HG03469 (cell line): ENCODE results near the gene CTTN.
"Not testable (repeated sequence)": the region's sequence is repeated elsewhere in the genome, so short reads cannot be mapped to it uniquely, and the experiment has no call there.

Source experiments
- ATAC-seq: cut with Tn5 transposase; IDR thresholded peaks from one replicate; pipeline ENCODE4 v1.9.1; 2021; ENCODE audit warnings: mild to moderate bottlenecking, moderate library complexity, moderate number of reproducible peaks; ENCODE audit not compliant: unreplicated experiment

Gene CTTN

GRCh38 chr11:70445091-70445490, 46.8 kb downstream of the CTTN start:
- no peak for ATAC-seq

DNA sequence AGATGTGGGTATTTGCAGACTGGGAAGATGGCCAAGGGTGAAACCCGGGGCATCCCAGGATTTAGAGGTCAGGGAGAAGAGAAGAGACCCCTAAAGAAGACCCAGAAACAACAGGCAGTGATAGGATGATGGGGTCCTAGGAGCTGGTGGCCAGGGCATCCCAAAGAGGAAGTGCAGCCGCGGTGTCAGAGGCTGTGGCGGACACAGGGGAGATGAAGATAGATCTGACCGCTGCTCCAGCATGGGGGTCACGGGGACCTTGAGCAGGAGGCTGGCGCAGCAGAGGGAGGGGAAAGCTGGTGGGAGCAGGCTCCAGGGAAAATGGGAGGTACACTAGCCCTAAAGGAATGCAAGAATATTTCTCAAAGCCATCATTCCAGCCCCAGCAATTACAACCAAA, 47.3 kb downstream of the CTTN start:
- no peak for ATAC-seq

GRCh38 chr11:70448983-70449567, 50.7 kb downstream of the CTTN start:
- no peak for ATAC-seq

- no peak for ATAC-seq
These were observed 56.0 kb downstream of the CTTN start for GRCh38 chr11:70454197-70454767.

DNA sequence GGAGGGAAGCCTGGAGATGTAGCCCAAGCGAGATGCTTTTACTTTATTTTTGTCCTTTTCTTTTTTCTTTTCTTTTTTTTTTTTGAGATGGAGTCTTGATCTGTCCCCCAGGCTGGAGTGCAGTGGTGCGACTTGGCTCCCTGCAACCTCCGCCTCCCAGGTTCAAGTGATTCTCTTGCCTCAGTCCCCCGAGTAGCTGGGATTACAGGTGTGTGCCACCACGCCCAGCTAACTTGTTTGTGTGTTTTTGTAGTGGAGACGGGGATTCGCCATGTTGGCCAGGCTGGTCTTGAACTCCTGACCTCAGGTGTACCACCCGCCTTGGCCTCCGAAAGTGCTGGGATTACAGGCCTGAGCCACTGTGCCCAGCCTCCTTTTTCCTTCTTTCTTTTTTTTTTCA, 56.5 kb downstream of the CTTN start:
- not testable (repeated sequence) for ATAC-seq

DNA sequence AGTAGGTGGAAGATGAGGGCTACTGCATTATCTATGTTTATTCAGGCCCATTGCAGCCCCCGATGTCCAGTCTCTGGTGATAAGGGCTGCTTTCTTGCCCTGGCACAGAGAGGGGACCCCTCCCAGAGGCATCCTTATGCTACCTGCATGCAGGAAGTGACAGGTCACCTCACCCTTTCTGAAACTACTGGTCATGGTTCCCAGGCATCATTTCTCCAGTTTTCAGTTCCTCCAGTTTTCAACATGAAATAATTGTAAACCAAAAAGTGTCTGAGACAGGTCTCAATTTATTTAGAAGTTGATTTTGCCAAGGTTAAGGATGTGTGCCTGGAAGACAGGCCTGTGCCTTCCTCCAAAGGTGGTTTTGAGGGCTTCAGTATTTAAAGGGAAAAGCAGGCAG, 57.0 kb downstream of the CTTN start:
- no peak for ATAC-seq

DNA sequence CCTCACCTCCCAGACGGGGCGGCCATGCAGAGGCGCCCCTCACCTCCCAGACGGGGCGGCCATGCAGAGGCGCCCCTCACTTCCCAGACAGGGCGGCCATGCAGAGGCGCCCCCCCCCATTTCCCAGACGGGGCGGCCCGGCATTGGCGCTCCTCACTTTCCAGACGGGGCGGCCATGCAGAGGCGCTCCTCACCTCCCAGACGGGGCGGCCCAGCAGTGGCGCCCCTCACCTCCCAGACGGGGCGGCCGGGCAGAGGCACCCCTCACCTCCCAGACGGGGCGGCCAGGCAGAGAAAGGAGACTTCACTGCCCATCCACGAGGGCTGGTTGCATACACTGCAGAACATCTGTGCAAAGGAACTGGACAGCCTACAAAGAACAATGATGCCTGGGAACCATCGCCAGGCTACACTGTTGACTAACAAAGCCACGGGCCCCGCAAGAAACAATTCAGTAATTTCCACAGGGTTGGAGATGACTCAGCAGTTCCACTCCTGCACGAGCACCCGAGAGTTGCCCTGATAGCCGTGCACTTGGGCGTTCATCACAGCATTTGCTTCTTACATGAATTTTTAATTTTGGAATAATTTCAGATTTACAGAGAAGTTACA, 58.7 kb downstream of the CTTN start:
- no peak for ATAC-seq

- ATAC-seq = no peak
These were observed 60.4 kb downstream of the CTTN start for GRCh38 chr11:70458736-70459135.

GRCh38 chr11:70460111-70460510, 61.8 kb downstream of the CTTN start:
- no peak for ATAC-seq

GRCh38 chr11:70460964-70461363, 62.6 kb downstream of the CTTN start:
- ATAC-seq = no peak

DNA sequence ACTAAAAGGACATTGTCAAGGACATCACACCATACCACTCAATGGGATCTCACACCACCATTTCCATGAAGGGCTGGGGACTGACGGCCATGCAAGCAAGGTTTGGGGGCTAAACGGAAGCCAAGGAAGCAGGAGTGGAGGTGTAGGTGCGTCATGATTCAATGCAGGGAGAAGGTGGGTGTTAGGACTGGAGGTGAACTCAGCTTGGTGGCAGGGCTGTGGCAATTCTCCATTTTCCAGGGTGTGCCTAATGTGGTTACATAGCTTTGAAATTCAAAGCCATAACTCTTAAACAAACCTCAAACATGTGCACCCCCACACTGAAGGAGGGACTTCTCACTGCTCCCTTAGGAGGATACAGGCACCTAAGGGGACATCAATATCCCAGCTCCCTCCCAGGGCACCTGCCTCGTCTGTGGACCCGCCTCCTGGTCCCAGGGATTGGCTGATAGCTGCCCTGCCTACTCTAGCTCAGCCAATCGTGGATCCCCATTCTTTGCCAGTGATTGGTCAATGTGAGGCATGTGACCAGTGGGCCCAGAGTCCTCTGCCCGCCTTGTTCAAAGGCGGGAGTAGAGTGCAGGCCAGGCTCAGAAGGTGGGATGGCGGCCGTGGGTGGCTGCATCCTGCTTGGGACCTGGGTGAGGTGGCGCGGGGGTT, 64.6 kb downstream of the CTTN start:
- ATAC-seq = no peak

GRCh38 chr11:70463478-70464255, 65.3 kb downstream of the CTTN start:
- no peak for ATAC-seq

DNA sequence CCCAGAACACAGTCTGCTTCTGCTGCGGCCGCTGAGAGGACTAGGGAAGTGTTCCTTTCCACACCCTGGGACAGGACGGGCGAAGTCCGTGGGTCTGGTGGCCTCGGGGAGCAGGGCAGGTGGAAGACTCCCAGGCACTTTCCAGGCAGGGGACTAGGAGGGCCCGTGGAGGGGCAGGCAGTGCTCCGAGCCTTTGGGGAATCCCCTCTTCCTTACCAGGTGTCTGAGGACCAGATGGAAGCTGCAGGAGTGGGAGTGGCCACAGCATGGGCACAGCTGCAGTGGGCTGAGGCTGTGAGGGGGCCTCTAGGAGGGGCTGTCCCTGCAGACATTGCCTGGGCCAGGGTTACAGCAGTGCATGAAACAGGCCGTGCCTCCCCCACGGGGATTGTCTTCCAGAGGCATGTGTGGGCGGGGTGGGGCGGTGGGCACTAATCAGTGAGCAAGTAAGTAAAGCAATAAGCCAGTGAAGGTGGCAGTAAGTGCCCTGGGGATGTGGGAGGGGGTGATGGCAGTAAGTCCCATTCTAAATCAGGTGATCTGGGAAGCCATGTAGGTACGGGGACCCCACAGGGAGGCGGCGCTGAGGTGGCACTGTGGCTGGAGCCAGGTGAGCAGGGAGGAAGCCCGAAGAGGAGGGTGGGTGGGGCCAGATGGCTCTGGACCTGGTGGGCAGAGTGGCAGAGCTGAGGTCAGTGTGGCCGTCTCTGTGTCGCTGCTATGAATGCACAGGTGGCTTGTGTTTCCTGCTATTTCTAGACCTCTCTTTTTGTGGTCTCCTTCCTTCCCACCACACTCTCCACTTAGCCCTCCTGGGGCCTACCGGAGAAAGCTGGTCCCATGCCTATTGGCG, 66.4 kb downstream of the CTTN start:
- no peak for ATAC-seq

DNA sequence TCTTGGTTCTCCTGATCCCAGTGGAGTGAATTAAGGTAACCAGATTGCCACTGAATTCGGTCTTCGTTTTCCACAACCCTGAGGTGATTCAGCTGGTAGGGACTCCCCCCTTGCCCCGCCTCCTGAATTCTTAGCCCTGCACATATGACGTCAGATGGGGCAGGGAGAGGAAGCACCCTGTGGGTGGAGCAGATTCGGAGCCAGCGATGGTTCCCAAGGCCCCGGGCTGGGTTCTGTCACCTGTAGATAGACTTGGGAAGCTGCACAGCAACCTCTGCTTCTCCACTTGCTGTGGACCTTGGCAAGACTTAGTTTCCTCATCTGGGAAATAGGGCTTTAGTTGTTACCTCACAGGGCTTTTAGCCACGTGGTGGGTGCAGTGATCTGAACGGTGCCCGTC, 67.8 kb downstream of the CTTN start:
- ATAC-seq = no peak

DNA sequence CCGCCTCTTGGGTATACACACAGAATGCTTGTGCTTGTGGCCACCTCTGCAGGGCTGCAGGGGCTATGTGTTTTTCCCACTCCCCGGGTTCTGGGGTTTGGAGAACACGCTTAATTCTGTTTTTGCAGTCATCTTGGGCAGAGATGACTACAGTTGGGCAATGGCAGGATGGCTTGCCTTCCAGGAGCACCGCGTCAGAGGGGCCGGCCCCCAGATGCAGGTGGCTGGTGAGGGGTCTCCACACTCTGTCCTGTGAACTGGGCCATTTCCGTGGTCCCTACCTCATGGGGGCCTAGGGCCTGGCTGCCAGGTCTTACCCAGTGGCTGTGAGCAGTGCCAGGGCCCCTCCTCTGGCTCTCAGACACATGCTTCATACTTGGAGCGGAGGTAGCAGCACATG, 68.3 kb downstream of the CTTN start:
- no peak for ATAC-seq

- no peak for ATAC-seq
These were observed 69.1 kb downstream of the CTTN start for GRCh38 chr11:70467201-70468085.

DNA sequence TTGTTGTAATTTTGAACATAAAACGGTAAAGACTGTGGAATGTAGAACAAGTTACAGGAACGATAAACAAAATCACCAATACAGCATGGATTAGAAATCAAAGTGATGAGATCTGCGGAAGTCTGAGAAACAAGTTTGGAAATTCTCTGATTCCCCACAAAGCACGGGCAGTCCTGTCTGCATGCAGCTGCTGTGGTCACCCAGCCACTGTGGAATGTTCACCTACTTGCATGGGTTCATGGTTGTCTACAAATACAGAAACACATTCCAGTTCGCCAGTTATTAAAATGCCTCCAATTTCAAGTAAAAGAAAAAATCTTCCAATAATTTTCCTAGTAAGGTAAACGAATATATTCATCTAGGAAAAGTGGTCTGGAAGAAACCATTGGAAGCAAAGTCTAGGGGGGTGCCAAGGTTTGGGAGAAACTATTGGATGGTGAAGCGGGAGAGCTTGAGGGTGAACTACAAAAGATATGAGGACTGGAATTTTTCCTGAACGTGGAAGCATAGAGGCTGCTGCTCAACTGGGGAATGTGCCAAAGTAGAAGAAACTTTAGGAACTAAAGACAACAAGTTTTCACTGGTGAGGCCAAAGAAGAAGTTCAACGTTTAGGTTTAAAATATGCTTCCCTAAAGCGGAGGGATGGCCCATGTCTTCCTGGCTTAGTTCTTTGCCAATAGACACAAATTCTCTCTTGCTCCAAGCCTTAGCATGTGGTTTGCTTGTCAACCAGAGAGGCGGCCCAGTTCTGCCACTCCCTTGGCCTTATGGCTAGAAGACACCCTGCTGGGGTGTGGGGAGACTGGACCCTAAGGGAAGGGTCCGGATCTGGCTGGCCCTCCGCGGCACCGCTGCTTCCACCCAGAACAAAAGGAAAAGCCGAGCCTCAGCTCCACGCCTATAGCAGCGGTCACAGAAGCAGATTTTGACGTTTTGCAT, 70.2 kb downstream of the CTTN start:
- no peak for ATAC-seq

- ATAC-seq = peak; percentile 34
These were observed 71.8 kb downstream of the CTTN start for GRCh38 chr11:70470127-70470526.
